NCI-H2171 (cell line): ENCODE data around the gene HPX.
A peak's percentile ranks its signal among the peaks of the same experiment; 100 is the strongest.

Experiments used
- DNase-seq: peaks from one replicate; lab custom pipeline; 2025; lab: John Stamatoyannopoulos, UW

Gene HPX, protein sequence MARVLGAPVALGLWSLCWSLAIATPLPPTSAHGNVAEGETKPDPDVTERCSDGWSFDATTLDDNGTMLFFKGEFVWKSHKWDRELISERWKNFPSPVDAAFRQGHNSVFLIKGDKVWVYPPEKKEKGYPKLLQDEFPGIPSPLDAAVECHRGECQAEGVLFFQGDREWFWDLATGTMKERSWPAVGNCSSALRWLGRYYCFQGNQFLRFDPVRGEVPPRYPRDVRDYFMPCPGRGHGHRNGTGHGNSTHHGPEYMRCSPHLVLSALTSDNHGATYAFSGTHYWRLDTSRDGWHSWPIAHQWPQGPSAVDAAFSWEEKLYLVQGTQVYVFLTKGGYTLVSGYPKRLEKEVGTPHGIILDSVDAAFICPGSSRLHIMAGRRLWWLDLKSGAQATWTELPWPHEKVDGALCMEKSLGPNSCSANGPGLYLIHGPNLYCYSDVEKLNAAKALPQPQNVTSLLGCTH

DNA sequence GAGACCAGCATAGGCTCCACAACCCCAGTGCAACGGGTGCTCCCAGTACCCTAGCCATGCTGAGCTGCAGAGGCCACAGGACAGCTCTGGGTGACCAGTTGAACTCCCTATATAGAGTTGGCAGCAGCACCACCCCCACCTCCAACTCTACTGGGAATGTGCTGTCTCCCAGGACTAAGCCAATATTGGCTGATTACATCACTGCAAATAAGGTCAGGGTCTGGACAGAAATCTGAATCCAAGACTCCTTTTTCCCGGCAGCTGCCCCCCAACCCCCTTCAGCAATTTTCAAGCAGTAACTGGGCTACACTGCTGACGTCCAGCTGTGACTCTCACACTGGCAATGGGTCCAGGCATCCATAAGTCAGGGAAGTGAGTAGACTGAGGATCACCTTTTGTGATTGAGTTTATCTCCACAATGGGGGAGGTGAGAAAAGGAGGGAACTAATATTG is at the start of gene HPX:
HPX (minus strand) TSS at position 82 of the 453 bp plus-strand sequence; CDS start at position 58, 24 bp downstream.
- DNase-seq = no peak

DNA sequence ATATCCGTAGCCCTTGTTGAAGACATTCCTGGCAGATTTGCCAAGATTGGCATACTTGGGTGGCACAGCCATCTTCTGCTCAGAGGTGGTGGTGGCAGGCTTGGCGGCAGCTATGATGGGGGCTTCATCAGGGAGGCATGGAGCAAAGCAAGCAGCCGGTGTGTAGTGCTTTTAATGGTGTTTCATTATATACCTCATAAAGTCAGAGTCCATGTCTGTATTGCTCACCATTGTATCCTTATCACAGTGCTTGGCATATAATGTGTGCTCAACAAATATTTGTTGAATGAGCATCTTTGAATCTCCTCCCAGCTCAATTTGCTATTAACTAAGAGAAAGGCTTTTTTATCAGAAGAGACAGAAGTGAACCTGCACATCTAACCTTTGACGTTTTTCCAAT is 48.5 kb upstream of the HPX start:
- DNase-seq = no peak

DNA sequence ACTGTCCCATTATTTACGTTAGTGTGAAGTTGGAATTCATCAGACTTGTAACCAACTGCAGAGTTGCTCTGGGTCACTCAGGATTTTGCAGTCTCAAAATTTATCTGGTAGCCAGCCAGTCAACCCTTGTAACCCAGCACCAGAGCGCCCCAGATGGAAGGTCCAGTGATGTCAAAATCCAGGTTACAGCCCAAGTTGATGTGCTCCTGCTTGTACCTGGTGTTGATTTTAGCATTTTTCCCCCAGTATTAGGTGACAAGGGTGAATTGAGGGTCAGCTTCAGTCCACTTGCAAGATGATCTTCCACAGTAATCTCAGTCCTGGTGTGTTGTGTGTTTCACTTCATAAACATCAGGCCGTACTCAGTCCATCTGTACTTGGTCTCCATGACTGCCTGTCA is 48.0 kb upstream of the HPX start:
- no peak for DNase-seq

DNA sequence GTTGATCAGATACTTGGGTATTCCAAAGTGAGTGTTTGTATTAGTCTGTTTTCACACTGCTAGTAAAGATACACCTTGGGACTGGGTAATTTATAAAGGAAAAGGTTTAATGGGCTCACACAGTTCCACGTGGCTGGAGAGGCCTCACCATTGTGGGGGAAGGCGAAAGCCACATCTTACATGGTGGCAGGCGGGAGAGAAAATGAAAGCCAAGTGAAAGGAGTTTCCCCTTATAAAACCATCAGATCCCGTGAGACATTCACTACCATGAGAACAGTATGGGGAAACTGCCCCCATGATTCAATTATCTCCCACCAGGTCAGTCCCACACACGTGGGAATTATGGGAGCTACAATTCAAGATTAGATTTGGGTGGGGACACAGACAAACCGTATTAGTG is 47.6 kb upstream of the HPX start:
- DNase-seq = no peak

DNA sequence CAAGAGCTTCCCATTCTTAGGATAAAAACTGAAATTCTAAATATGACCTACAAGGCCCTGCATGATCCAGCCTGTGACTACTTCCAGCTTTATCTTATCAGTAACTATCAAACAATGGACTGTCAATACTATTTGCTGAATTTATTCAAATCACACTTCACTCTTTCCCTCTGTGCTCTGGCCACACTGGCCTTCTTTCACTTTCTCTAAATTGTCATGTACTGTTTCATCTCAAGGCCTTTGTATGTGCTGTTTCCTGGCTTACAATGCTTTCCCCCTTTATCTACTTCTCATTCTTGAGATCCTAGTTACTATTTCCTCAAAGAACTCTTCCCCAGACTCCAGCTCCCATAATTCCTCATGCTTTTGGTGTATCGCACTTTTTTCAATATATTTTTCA is 46.2 kb upstream of the HPX start:
- no peak for DNase-seq

DNA sequence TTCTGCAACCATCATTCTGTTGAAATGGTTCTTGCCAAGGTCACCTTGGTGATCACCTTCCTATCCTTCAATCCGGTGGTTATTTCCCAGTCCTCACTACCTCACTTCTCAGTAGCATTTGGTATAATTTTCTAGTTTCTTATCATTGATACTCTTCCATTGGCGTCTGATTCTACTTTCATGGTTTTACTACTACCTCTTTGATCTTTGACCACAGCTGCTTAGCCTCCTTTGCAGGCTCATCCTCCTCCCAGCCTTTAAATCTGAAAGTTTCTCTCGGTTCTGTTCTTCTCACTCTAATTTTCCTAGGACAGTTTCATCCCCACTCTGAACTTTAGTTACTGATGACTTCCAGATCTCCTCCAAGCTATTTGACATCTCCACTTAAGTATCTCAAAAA is 45.5 kb upstream of the HPX start:
- no peak for DNase-seq

DNA sequence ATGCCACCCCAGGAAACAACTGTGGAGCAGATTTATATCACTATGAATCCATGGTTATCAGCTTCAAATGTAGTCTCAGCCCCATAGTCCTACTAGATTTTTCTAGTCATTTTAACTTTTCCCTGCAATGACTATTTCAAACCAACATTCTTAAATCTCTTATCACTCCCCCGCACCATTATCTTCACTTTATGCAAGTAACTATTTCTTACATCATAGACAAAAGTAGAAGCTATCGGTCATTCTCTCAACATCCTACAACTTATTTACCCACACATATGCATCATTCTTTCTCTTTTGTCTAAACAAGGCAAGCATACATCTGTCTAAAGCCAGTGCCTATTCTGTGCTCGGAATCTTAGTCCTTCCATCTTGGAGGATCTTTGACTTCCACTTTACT is 44.9 kb upstream of the HPX start:
- no peak for DNase-seq

DNA sequence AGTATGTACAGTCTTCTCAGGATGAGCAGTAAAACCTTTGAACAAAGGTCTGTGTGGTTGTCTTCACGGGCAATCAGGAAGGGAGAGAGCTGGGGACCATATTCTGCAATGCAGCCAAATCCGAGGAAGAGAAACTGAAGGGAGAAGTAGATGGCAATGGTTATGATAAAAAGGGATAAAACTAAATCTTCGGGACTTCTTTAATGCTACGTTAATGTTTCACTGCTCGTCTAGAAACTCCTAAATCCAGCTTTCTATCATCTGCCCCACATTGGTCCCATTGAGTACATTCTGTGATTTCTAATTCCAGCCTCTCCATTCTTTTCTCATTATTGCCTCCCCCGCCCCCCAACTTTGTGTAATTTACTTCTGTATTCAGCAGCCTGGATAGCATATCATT is 42.2 kb upstream of the HPX start:
- DNase-seq = no peak

DNA sequence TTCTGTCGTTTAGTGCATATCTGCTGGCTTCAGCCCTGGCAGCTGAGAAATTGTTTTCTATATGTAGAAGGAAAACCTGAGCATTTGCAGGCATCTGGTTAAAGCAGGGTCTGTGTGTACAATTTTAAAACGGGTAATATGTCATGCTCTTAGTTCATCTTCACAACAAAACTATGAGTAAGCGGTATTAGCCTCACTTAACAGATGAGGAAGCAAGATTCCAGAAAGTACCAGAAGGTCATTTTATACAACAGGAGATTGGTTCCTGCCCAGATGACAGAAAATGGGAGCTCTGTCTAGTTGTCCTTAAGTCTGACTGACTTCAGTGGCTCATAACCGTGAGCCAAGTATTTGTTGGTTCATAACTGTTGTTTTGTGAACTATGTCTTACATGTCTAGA is 41.7 kb upstream of the HPX start:
- DNase-seq = no peak

DNA sequence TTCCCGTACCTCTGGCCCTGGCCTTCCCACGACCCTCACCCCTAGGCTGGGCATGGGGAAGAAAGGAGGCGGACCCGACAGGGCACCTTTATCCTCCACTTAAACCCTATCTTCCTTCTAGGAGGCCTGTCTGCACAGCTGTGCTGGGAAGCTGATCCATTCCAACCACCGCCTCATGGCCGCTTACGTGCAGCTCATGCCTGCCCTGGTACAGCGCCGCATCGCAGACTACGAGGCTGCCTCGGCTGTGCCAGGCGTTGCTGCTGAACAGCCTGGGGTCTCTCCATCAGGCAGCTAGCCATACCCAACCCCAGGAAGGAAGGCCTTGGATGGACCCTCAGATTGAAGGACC is 41.1 kb upstream of the HPX start:
- no peak for DNase-seq

DNA sequence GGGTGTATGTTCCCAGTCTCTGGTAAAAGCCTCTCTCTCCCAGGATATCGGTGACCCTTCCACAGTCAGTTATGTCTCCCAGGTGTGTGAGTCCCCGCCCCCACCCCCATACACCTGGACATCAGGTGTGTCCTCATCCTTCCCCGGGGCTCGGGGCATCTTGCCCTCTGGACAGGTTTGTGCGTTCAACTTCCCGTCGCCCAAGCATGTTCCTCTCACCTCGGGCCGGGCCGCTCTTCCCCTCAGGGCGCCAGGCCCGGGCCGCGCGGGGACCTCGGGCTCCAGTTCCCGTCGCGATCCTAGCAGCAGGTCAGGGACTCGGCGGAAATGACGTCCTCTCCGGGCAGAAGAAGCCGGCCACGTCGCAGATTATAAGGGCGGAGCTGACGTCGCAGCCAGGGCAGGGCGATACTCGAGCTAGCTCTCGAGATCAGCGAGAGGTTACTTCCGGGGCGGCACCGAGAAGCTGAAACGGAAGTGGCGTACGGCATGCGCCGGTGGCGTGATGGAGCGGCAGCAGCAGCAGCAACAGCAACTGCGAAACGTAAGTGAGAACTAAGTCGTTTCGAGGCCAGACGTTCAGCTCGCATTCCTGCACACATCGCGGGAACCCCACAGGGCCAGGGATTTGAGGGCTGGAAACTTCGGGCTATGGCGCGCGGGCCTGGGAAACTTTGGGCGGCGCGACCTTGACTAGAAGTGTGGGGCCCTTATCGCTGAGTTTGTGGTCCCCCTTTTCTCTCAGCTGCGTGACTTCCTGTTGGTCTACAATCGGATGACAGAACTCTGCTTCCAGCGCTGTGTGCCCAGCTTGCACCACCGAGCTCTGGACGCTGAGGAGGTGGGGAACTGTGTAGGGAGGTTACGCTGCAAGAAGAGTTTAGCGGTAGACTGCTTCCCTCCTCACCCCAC is 40.5 kb upstream of the HPX start, which contains the start of the genes ARFIP2 and TIMM10B:
ARFIP2 (minus strand) TSS at position 320 of the 912 bp plus-strand sequence. CDS start 910 bp downstream, outside the sequence.
TIMM10B (plus strand) TSS at position 490 of the 912 bp plus-strand sequence; CDS start at position 506, 16 bp downstream.
- peak; percentile 78 for DNase-seq

DNA sequence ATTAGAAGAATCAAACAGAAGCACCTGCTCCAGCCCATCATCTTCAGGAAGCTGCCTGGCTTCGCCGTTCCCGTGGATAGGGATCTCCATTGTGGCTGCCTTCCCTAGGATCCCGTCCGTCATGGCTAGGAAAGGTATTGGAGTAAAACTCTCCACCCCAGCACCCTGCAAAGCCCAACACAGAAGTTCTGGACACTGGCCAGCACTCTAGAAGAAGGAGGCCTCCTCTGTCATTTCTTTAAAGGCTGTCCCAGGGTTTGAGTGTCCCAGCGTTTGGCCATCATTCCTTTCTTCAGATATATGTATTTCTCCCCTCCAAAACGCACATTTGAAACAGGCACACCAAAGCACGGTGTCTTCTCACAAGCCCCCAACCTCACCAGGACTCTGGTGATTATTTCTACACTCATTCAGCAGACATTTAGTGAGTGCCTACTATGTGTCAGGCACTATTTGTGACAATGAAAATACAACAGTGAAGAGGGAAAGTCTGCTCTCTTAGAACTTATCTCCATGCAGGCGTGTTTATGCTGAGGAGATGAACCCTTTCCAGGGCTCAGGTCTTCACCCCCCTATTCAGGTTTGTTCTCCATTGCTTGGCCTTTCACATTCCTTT is 39.6 kb upstream of the HPX start:
- no peak for DNase-seq

DNA sequence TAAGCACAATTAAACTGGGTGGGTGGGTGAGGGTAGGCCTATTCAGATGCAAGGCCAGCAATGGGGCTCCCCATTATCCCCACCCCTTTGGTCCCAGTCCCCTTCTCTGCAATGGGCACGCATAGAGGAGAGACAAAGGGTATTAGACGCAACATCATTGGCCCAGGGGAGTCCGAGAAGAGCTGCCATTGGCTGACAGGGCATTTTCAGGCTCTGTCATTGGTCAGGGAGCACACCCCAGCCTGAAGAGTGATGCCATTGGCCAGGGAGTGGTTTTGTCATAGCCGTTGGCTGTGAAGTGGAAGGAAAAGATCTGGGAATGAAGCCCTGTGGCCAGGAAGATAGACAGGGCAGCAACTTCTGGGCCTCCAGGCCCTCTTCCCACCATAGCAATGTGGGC is 35.8 kb upstream of the HPX start:
- DNase-seq = no peak

DNA sequence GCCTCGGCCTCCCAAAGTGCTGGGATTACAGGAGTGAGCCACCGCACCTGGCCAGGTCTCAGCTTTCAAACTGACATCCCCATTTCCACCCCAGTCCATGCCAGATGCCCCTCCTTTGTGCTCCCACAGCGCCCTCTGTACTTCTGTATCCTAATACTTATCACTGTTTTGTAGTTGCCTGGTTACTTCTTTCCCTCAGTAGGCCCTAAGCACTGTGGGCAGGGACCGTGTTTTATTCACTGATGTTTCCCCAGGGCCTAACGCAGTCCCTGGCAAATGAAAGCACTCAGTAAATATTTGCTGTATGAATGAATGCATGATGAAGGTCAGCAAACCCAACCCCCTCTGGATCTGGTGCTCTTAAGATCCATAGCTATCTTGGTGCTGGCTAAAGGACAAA is 35.1 kb upstream of the HPX start:
- DNase-seq = no peak

DNA sequence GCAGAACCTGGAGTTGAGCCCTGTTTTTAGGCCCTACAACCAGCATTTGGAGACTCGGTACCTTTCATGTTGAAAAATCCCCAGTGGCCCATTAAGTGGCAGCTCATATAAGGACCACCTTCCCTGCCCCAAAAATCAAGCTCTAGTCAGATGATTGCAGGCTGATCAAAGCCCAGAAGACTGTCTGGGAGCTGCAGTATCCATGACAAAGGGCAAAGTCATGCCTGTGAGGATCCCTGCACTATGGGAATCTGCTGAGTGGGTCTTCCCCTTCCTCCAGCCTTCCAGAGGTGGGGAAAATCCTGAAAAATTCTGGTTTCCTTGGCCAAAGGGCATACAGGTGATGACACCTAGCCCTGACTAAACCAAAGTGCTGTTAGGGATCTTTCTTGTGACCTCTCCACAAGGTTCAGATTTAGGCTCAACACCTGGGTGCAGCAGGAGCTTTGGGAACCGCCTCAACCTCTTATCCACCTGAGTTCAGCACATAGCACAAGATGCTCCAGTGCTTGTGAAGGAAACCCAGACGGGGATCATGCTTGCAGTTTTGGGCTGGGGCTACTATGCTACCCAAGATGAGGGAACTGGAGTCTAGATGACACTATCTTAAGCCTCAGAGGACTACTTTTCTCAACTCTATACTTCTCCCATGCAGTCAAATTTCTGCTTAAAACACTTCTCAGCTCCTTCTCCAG is 34.2 kb upstream of the HPX start:
- no peak for DNase-seq

DNA sequence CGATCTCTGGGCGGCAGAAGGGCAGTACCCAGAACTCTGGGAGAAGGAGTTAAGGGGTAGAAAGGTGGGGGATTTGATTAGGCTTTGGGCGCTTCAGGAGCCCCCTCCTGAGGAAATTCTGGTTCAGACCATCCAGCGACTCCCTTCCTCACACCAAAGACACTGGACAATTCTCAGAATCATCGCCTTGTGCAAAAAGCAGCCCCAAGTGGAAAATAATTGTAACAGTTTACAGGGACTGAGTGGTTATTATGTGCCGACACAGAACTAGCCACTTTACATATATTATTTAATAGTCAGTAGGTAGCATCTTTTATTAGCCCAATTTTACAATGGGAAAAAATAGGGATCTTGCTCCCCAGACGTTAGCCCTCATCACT is 33.6 kb upstream of the HPX start:
- DNase-seq = no peak

DNA sequence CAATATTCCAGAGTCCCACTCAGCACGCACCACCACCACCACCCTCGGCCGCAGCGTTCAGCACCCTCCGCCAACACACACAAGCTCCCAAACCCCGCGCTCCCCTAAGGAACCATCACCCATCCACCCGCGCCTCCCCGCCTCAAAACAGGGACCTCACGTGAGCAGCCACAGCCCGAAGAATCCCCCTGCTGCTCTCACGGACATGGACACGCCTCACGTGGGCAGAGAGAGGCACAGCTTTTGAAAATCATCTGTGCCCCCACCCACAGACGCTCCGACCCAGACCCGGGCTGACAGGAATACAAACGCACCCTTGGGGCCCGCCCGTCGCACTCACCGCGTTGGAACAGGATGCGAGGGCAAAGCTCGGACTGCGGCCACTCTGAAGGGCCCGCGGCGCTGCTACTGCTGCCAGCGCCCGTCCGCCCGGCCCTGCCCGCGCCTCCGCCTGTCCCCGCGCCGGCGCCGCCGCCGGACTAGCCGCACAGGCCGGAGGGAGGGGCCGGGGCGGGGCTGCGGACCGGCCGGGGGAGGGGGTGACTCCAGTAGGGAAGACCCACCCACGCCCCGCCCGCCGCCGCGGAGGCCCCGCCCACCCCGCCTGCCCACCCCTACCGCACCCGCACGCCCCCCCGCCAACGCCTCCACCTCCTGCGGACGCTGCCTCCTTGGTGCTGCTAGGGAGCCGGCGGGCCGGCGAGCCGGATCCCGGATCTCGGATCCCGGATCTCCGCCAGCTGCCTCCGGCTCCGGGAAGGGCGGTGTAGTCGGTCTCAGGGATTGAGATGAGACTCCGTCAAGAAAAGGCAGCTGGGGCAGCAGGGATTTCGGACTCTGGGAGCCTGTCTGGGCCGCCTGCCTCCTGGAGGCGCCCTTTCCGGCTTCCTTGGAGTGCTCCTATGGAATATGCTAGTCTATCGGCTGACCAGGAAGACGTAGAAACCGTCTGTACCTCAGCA is 32.9 kb upstream of the HPX start, which contains the start of gene TRIM3:
TRIM3 (minus strand) TSS at position 491 of the 962 bp plus-strand sequence. CDS start 8,246 bp downstream, outside the sequence.
- peak; percentile 60 for DNase-seq

DNA sequence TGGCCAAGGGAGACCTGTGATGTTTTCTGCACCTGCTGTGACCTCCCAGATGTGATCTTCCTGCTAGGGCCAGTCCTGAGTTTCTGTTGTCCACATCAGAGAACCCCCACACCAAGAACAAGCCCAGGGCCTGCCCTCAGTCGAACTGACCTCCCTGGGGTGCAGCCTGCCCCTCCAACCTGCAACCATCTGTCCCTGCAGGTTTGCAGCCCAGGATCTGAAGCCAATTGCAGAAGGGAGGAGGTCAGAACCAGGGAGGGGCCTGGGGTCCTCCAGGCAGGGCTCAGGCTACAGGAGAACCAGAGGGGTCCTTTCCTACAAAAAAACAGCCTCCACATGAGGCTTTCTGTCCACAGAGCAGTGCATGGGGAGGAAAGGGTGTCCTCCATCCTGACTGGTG is 32.1 kb upstream of the HPX start:
- no peak for DNase-seq

DNA sequence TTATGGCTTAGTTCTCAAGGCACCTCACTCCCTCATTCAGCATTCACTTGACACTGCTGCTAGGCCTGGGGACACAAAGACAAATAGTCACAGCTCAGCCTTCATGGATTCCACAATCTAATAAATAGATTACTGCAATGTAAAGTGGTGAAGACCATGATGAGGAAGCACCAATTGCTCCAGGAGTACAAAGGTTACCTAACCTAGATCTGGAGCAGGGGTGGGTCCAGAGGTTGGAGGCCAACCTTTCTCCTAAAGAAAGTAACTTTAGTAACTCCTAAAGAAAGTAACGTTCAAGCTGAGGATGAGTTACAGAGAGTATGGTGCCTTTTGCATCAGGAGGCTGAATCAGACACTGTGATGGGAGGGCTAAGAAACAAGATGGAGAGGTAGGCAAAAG is 28.8 kb upstream of the HPX start:
- no peak for DNase-seq

DNA sequence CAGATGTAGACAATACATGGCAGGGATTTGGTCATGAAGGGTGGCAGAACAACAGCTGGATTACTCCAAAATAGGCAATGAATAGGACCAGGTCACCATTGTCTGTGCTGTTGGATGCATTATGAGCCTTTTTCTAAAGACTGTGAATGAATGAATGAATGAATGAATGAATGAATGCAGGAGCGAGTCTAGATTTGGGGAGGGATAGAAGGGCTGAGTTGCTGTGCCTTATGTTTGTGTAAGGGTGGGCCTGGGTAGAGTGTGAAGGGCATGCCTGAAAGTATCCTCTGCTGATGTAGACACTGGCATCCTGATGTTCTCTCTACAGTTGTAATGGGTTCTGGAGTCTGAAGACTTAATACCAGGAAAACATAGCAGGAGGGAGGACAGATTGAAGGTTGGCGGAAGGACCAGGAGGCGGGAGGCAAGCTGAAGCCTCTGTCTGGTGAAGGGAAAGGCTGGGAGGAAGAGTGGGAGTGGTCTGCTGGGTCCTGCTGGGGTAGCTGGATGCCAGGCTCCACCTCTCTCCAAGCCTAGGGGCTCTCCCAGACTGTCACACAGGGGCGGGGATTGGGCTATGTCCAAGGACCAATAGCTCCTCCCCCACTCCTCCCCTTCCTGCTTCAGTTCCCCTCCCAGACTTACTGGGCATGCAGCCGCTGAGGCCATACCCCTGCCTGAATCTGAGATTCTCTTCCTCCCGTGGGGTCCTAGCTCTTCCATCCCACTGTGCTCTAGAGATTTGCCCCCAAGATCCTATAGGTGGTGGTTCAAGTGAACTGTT is 28.1 kb upstream of the HPX start:
- no peak for DNase-seq
